Esophagus muscularis mucosa (tissue), 4 donors: Measurements from ENCODE around the gene SLC25A33. TPM values are rescaled to one million over a fixed set of nuclear protein-coding genes. Genes with fewer than 3 reads are reported as not detected.
"Not testable (repeated sequence)": the region's sequence is repeated elsewhere in the genome, so short reads cannot be mapped to it uniquely, and the experiment has no call there.

Experiments
- DNase-seq: peaks from one replicate; pipeline ENCODE4 v3.0.0-alpha.2; 2017; ENCODE audit errors: extremely low spot score
- H3K27ac ChIP-seq, 4 donors: fragments of 200-600 bp; sonication (generic); replicated peaks in 1 of 4; 1 replicate in 3 of 4; 2 replicates in 1 of 4; pipeline ENCODE4 v1.5.1; 2016 to 2019; ENCODE audit warnings: mild to moderate bottlenecking in 1 of 4
- H3K27me3 ChIP-seq, 4 donors: fragments of 200-600 bp; sonication (generic); one replicate each; pipeline versions ENCODE4 v1.5.1 to v1.6.0; 2016 to 2019
- H3K36me3 ChIP-seq, 4 donors: fragments of 200-600 bp; sonication (generic); one replicate each; pipeline ENCODE4 v1.5.1; 2016 to 2019
- H3K4me1 ChIP-seq, 4 donors: fragments of 200-600 bp; sonication (generic); one replicate each; pipeline ENCODE4 v1.5.1; 2016 to 2019
- H3K4me3 ChIP-seq, 4 donors: fragments of 200-600 bp; sonication (generic); 1 replicate in 2 of 4; 2 replicates in 2 of 4; pipeline ENCODE4 v1.5.1; 2016 to 2019; ENCODE audit warnings: mild to moderate bottlenecking in 4 of 4, moderate library complexity in 1 of 4
- H3K9me3 ChIP-seq, 4 donors: fragments of 200-600 bp; sonication (generic); 1 replicate in 3 of 4; 2 replicates in 1 of 4; pipeline ENCODE4 v1.5.1; 2016 to 2019
- CTCF ChIP-seq, 3 experiments: fragments of 200-600 bp in 2 of 3; fragments of 450-650 bp in 1 of 3; sonication (generic) in 2 of 3; IDR thresholded peaks; one replicate each; pipeline ENCODE4 v1.5.1; 2017 to 2019; ENCODE audit warnings: antibody characterized with exemption in 3 of 3, mild to moderate bottlenecking in 2 of 3, moderate library complexity in 1 of 3
- EP300 ChIP-seq: sonication (generic); formaldehyde crosslinking; IDR thresholded peaks from one replicate; pipeline ENCODE4 v1.6.1; 2017; ENCODE audit warnings: antibody characterized with exemption
- POLR2A ChIP-seq: fragments of 450-650 bp; IDR thresholded peaks from one replicate; pipeline ENCODE4 v1.6.1; 2017; ENCODE audit warnings: antibody characterized with exemption, moderate library complexity, mild to moderate bottlenecking, low read depth
- POLR2AphosphoS5 ChIP-seq, 2 donors: sonication (generic); formaldehyde crosslinking; IDR thresholded peaks; one replicate each; pipeline ENCODE4 v1.6.1; 2017; ENCODE audit warnings: antibody characterized with exemption in 2 of 2
- WGBS: methylation state at CpG from one replicate; pipeline ENCODE4 v1.1.5; 2018; 5-methylcytosine and 5-hydroxymethylcytosine counted together
- intact Hi-C: fragments of 100-400 bp; cut with DNase I; formaldehyde crosslinking; loops from one replicate; pipeline ENCODE4 v1.15.1; 2023
- total RNA-seq, 4 donors: library from RNA; depleted of rRNA; stranded (reverse); fragments of >200 nt; gene quantifications; one replicate each; pipeline versions ENCODE4 v1.1.0 to v1.2.1, GENCODE V29; 2016

The SLC25A33 gene
- total RNA-seq, 4 donors from 2014 or later = 5.1 to 15.6 (median 8.9) TPM

GRCh38 chr1:9506901-9507300 lies 32.4 kb upstream of the SLC25A33 start:
- H3K4me1 ChIP-seq = peaks cover 0 to 6% (median 2%) of the 10 kb centered on the region in 4 donors
- H3K27me3 ChIP-seq = no peaks in the 10 kb centered on the region
- no peaks in the 10 kb centered on the region for H3K9me3 ChIP-seq
- TF ChIP-seq EP300 = no peak
- no peak for TF ChIP-seq POLR2A
- TF ChIP-seq POLR2AphosphoS5 (IDR thresholded peaks at IDR 0.05) = no peak
- TF ChIP-seq CTCF (IDR thresholded peaks at IDR 0.05) = no peak
- H3K36me3 ChIP-seq = no peaks in the 10 kb centered on the region
- DNase-seq = no peak
- no peak overlapping the region for H3K27ac ChIP-seq
- WGBS = 86% methylated on average over 8 of the region's 8 CpGs
- intact Hi-C loops = no loop called here
- H3K4me3 ChIP-seq = no peak overlapping the region

- 94% methylated on average over 6 of the region's 6 CpGs for WGBS
- Histone ChIP-seq H3K4me3 (no peak overlapping the region), H3K36me3 (no peaks in the 10 kb centered on the region), H3K27me3 (no peaks in the 10 kb centered on the region), H3K27ac (no peak overlapping the region), H3K4me1 (no peaks in the 10 kb centered on the region), H3K9me3 (no peaks in the 10 kb centered on the region)
- no peak for DNase-seq
- no peak for TF ChIP-seq EP300
- no peak for TF ChIP-seq POLR2AphosphoS5 (IDR thresholded peaks at IDR 0.05)
- TF ChIP-seq POLR2A = no peak
- TF ChIP-seq CTCF (IDR thresholded peaks at IDR 0.05) = no peak
- intact Hi-C loops = no loop called here
Observed at GRCh38 chr1:9510130-9510529, 29.1 kb upstream of the SLC25A33 start.

- 97% methylated on average over 9 of the region's 9 CpGs for WGBS
- H3K27me3 ChIP-seq, intact Hi-C loops, H3K36me3 ChIP-seq, DNase-seq, H3K4me1 ChIP-seq, H3K9me3 ChIP-seq, H3K27ac ChIP-seq, H3K4me3 ChIP-seq: not testable (repeated sequence)
Observed at GRCh38 chr1:9515550-9515949, 23.7 kb upstream of the SLC25A33 start.

GRCh38 chr1:9518454-9518998 lies 20.7 kb upstream of the SLC25A33 start:
- no peaks in the 10 kb centered on the region for H3K36me3 ChIP-seq
- H3K27me3 ChIP-seq = no peaks in the 10 kb centered on the region
- peaks cover 0 to 5% (median 0%) of the 10 kb centered on the region in 4 donors for H3K9me3 ChIP-seq
- no peak for DNase-seq
- TF ChIP-seq POLR2AphosphoS5 (IDR thresholded peaks at IDR 0.05) (no peak), POLR2A (no peak), EP300 (no peak), CTCF (IDR thresholded peaks at IDR 0.05) (no peak)
- 89% methylated on average over 10 of the region's 10 CpGs for WGBS
- H3K27ac ChIP-seq = no peak overlapping the region
- H3K4me1 ChIP-seq = no peaks in the 10 kb centered on the region
- intact Hi-C loops = no loop called here
- no peak overlapping the region for H3K4me3 ChIP-seq

- Histone ChIP-seq H3K27me3 (no peaks in the 10 kb centered on the region), H3K4me3 (no peak overlapping the region), H3K4me1 (no peaks in the 10 kb centered on the region), H3K27ac (no peak overlapping the region), H3K9me3 (peaks cover 0 to 5% (median 0%) of the 10 kb centered on the region in 4 donors), H3K36me3 (no peaks in the 10 kb centered on the region)
- intact Hi-C loops = no loop called here
- TF ChIP-seq POLR2A (no peak), EP300 (no peak), CTCF (IDR thresholded peaks at IDR 0.05) (no peak), POLR2AphosphoS5 (IDR thresholded peaks at IDR 0.05) (no peak)
- 64% methylated on average over 6 of the region's 8 CpGs for WGBS
- no peak for DNase-seq
Observed at GRCh38 chr1:9520411-9520810, 18.9 kb upstream of the SLC25A33 start.
